HepG2 (cell line): ENCODE results near the gene ZNF316. TPM values are rescaled to one million over a fixed set of nuclear protein-coding genes. Genes with fewer than 3 reads are reported as not detected.
A peak's percentile ranks its signal among the peaks of the same experiment; 100 is the strongest.

Experiments used
- ARHGAP35 ChIP-seq: sonication (generic); formaldehyde crosslinking; IDR thresholded peaks from 2 replicates; pipeline ENCODE4 v1.9.0; 2022; ENCODE audit warnings: mild to moderate bottlenecking, inconsistent platforms, moderate library complexity, missing genetic modification reagents, borderline replicate concordance
- BATF2 ChIP-seq: sonication (generic); formaldehyde crosslinking; IDR thresholded peaks from 2 replicates; pipeline ENCODE4 v1.8.0; 2022; ENCODE audit warnings: mild to moderate bottlenecking, missing genetic modification reagents, moderate library complexity
- CENPX ChIP-seq: sonication (generic); formaldehyde crosslinking; IDR thresholded peaks from 2 replicates; pipeline ENCODE4 v1.9.0; 2021; ENCODE audit warnings: mild to moderate bottlenecking, missing genetic modification reagents, moderate library complexity
- HOXD1 ChIP-seq: sonication (generic); formaldehyde crosslinking; IDR thresholded peaks from 2 replicates; pipeline ENCODE4 v1.5.0; 2020; ENCODE audit warnings: missing genetic modification reagents
- IRF9 ChIP-seq: sonication (generic); formaldehyde crosslinking; IDR thresholded peaks from 2 replicates; pipeline ENCODE4 v1.8.0; 2022; ENCODE audit warnings: missing genetic modification reagents, mild to moderate bottlenecking, borderline replicate concordance
- MBD4 ChIP-seq: IDR thresholded peaks from 2 replicates; pipeline ENCODE4 v1.6.1; 2012; ENCODE audit warnings: low read length, inconsistent platforms, borderline replicate concordance
- MEIS2 ChIP-seq: sonication (generic); formaldehyde crosslinking; IDR thresholded peaks from 2 replicates; pipeline ENCODE4 v1.9.0; 2021; ENCODE audit warnings: mild to moderate bottlenecking, missing genetic modification reagents
- PLSCR1 ChIP-seq: sonication (generic); formaldehyde crosslinking; IDR thresholded peaks from 2 replicates; pipeline ENCODE4 v1.5.0; 2020; ENCODE audit warnings: missing genetic modification reagents, mild to moderate bottlenecking, borderline replicate concordance
- REL ChIP-seq: sonication (generic); formaldehyde crosslinking; conservative IDR thresholded peaks from 2 replicates; pipeline ENCODE4 v1.8.0; 2022; ENCODE audit warnings: mild to moderate bottlenecking, missing genetic modification reagents, moderate library complexity
- SMARCC2 ChIP-seq: fragments of 450-650 bp; IDR thresholded peaks from 2 replicates; pipeline ENCODE4 v1.6.1; 2017; ENCODE audit warnings: antibody characterized with exemption, mild to moderate bottlenecking
- SNRNP70 ChIP-seq: fragments of 200-400 bp; formaldehyde crosslinking; IDR thresholded peaks from 2 replicates; pipeline ENCODE4 v1.6.1; 2017; ENCODE audit warnings: mild to moderate bottlenecking, low read depth, low read length, moderate library complexity
- SP4 ChIP-seq: sonication (generic); formaldehyde crosslinking; IDR thresholded peaks from 2 replicates; pipeline ENCODE4 v1.8.1; 2023; ENCODE audit warnings: mild to moderate bottlenecking, missing genetic modification reagents
- TGIF2 ChIP-seq: IDR thresholded peaks from 2 replicates; pipeline ENCODE4 v1.6.1; 2016; ENCODE audit warnings: control low read depth, missing compliant biosample characterization
- TSC22D2 ChIP-seq: sonication (generic); formaldehyde crosslinking; IDR thresholded peaks from 2 replicates; pipeline ENCODE4 v1.5.1; 2020; ENCODE audit warnings: missing genetic modification reagents, mild to moderate bottlenecking, borderline replicate concordance
- ZC3H4 ChIP-seq: sonication (generic); formaldehyde crosslinking; IDR thresholded peaks from 2 replicates; pipeline ENCODE4 v1.4.0; 2020; ENCODE audit warnings: missing genetic modification reagents, borderline replicate concordance
- ZNF530 ChIP-seq: sonication (generic); formaldehyde crosslinking; IDR thresholded peaks from 2 replicates; pipeline ENCODE4 v1.5.0; 2020; ENCODE audit warnings: low read depth, mild to moderate bottlenecking, missing genetic modification reagents
- polyA plus RNA-seq, 8 experiments: library from polyadenylated mRNA; depleted of rRNA in 3 of 8; stranded (reverse) in 7 of 8; unstranded in 1 of 8; fragments of >200 nt; fragmentation: Illumina TruSeq in 4 of 8; extraction: Trizol in 4 of 8; gene quantifications; 2 replicates each; pipeline versions ENCODE4 v1.2.1 to v1.2.3, GENCODE V29; 2011 to 2016; ENCODE audit warnings: low read depth in 4 of 8, missing spikeins in 1 of 8, mixed read lengths in 1 of 8; ENCODE audit not compliant: insufficient read depth in 1 of 8
- total RNA-seq, 5 experiments: library from RNA; depleted of rRNA; stranded (reverse); fragments of >200 nt; fragmentation: Illumina TruSeq; extraction: Trizol; gene quantifications; 2 replicates each; pipeline ENCODE4 v1.2.3, GENCODE V29; 2016; ENCODE audit warnings: low read depth in 1 of 5
- TF ChIP-seq, protein P1 (sequence below): sonication (generic); formaldehyde crosslinking; IDR thresholded peaks from 2 replicates; pipeline ENCODE4 v1.5.1; 2020; ENCODE audit warnings: mild to moderate bottlenecking, missing genetic modification reagents, borderline replicate concordance
- TF ChIP-seq, protein P2 (sequence below): sonication (generic); formaldehyde crosslinking; IDR thresholded peaks from 2 replicates; pipeline ENCODE4 v1.5.0; 2020; ENCODE audit warnings: mild to moderate bottlenecking, missing genetic modification reagents

Gene ZNF316
- total and polyA plus RNA-seq, 2 of the 13 experiments (the other 11 are each of a cell fraction or from before 2014, with no cell fraction given) = 4.3 to 9.9 TPM

- TF ChIP-seq ZC3H4 = no peak
- peak; percentile 16; the same call in 1 of the 2 replicates for TF ChIP-seq TSC22D2 (CRISPR knock-in tag)
- no peak for TF ChIP-seq BATF2 (CRISPR knock-in tag)
- no peak for TF ChIP-seq ARHGAP35 (CRISPR knock-in tag)
- TF ChIP-seq TGIF2 (CRISPR knock-in tag) = no peak
- TF ChIP-seq REL (CRISPR knock-in tag) = peak; percentile 60; the same call in 1 of the 2 replicates
- 0 out of 2 replicates have a peak, but pooled peaks have one; percentile 28 for TF ChIP-seq HOXD1 (CRISPR knock-in tag)
- no peak for TF ChIP-seq MBD4
- peak; percentile 59; the same call in 1 of the 2 replicates for TF ChIP-seq SP4 (CRISPR knock-in tag)
- no peak for TF ChIP-seq IRF9 (CRISPR knock-in tag)
- TF ChIP-seq ZNF530 (CRISPR knock-in tag) = no peak
- TF ChIP-seq, protein P1, sequence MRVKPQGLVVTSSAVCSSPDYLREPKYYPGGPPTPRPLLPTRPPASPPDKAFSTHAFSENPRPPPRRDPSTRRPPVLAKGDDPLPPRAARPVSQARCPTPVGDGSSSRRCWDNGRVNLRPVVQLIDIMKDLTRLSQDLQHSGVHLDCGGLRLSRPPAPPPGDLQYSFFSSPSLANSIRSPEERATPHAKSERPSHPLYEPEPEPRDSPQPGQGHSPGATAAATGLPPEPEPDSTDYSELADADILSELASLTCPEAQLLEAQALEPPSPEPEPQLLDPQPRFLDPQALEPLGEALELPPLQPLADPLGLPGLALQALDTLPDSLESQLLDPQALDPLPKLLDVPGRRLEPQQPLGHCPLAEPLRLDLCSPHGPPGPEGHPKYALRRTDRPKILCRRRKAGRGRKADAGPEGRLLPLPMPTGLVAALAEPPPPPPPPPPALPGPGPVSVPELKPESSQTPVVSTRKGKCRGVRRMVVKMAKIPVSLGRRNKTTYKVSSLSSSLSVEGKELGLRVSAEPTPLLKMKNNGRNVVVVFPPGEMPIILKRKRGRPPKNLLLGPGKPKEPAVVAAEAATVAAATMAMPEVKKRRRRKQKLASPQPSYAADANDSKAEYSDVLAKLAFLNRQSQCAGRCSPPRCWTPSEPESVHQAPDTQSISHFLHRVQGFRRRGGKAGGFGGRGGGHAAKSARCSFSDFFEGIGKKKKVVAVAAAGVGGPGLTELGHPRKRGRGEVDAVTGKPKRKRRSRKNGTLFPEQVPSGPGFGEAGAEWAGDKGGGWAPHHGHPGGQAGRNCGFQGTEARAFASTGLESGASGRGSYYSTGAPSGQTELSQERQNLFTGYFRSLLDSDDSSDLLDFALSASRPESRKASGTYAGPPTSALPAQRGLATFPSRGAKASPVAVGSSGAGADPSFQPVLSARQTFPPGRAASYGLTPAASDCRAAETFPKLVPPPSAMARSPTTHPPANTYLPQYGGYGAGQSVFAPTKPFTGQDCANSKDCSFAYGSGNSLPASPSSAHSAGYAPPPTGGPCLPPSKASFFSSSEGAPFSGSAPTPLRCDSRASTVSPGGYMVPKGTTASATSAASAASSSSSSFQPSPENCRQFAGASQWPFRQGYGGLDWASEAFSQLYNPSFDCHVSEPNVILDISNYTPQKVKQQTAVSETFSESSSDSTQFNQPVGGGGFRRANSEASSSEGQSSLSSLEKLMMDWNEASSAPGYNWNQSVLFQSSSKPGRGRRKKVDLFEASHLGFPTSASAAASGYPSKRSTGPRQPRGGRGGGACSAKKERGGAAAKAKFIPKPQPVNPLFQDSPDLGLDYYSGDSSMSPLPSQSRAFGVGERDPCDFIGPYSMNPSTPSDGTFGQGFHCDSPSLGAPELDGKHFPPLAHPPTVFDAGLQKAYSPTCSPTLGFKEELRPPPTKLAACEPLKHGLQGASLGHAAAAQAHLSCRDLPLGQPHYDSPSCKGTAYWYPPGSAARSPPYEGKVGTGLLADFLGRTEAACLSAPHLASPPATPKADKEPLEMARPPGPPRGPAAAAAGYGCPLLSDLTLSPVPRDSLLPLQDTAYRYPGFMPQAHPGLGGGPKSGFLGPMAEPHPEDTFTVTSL (CRISPR knock-in tag) = no peak
- TF ChIP-seq, protein P2, sequence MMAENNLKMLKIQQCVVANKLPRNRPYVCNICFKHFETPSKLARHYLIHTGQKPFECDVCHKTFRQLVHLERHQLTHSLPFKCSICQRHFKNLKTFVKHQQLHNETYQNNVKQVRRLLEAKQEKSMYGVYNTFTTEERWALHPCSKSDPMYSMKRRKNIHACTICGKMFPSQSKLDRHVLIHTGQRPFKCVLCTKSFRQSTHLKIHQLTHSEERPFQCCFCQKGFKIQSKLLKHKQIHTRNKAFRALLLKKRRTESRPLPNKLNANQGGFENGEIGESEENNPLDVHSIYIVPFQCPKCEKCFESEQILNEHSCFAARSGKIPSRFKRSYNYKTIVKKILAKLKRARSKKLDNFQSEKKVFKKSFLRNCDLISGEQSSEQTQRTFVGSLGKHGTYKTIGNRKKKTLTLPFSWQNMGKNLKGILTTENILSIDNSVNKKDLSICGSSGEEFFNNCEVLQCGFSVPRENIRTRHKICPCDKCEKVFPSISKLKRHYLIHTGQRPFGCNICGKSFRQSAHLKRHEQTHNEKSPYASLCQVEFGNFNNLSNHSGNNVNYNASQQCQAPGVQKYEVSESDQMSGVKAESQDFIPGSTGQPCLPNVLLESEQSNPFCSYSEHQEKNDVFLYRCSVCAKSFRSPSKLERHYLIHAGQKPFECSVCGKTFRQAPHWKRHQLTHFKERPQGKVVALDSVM (CRISPR knock-in tag) = no peak; the same call in 1 of the 2 replicates
- TF ChIP-seq MEIS2 (CRISPR knock-in tag) = peak; percentile 66; the same call in 1 of the 2 replicates
- no peak for TF ChIP-seq PLSCR1 (CRISPR knock-in tag)
- TF ChIP-seq SMARCC2 = no peak
- TF ChIP-seq CENPX (CRISPR knock-in tag) = no peak
- no peak for TF ChIP-seq SNRNP70
These were observed 47.1 kb upstream of the ZNF316 start, which contains the start of gene INTS15 (continued) for GRCh38 chr7:6589829-6590644.
